ENCODE results near the gene CASP10.

The CASP10 gene

DNA sequence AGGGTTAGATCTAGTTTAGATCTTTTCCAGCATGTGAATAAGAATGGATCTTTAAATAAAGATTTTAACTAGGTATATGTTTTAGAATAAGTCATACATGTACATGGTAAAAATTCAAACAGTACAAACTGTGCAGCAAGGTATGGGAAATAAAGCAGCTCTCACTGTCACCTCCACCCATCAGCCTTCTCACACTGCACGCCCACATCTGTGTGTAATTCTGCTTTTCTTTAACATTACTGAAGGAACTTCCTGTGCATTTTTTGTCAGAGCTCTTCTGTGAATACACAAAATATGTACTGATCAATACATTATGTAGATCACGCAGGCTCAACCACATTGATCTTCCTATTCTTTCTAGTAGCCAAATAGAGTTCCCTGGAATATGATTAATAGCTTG is 80.8 kb downstream of the CASP10 start:
- peak; percentile 55 for DNase-seq

DNA sequence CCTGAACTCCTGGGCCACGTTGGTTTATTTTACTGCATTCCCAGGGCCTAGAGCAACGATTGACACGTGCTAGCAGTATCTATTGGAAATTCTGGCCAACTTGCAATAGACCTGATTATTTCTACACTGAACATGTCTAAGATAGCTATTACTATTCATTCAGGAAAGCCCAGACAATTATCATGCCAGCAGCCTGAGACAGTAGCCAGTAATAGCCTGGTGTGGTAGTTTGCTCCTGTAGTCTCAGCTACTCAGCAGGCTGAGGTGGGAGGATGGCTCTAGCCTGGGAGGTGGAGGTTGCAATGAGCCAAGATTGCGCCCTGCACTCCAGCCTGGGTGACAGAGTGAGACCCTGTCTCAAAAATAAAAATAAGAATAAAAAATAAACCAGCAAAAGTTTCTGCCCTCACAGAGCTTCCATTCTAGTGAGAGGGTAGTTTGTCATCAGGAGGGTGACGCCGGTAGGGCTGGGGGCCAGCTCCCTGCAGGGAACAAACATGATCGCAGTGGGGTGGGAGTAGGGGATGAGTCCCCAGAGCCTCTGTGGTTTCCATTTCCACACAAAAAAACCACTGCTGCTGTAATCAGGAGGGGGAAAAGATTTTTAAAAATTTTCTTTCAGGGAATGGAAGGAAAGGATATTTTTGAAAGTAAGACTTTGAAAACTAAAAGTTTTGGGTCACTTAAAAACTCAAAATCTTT is 81.7 kb downstream of the CASP10 start:
- no peak for DNase-seq

DNA sequence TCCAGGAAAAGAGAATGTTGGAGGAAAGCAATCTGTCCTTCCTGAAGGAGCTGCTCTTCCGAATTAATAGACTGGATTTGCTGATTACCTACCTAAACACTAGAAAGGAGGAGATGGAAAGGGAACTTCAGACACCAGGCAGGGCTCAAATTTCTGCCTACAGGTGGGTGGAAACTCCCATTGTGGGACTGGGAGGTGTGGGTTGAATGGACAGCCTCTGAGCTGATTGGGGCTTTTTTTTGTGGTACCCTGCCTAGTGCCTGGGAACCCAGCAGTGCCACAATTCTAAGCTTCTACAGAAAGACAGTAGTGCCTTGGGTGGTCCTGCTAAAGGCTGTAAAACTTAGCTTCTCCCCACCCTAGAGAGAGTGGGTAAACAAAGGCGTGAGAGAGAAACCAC is 83.7 kb downstream of the CASP10 start:
- DNase-seq: no peak

DNA sequence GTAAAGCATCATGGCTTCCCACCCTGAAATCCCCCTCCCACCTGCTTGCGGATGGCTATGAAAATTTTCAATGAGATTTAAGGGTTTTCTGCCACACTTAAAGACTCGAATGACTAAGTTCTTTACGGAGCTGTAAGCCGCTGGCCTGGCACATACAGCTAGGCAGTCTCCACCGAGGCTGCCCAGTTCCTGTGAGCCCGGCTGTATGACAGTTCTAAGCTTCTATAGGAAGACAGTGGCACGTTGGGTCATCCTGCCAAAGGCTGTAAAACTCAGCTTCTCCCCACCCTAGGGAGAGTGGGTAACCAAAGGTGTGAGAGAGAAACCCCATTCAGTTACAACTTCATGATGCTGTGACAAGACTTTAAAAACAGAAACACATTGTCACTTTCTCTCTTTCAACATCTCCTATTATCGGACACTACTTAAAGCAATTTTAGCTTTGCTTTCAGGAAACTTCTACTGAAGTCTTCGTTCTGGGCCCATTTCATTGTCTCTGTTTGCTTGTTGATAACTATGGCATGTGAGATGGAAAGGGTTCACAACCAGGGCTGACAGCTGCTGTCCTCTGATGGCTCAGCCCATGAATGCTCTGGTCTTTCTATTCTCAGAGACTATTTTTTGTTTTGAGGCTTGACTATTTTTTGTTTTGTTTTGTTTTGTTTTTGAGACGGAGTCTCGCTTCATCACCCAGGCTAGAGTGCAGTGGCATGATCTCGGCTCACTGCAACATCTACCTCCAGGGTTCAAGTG is 84.5 kb downstream of the CASP10 start:
- DNase-seq: no peak

DNA sequence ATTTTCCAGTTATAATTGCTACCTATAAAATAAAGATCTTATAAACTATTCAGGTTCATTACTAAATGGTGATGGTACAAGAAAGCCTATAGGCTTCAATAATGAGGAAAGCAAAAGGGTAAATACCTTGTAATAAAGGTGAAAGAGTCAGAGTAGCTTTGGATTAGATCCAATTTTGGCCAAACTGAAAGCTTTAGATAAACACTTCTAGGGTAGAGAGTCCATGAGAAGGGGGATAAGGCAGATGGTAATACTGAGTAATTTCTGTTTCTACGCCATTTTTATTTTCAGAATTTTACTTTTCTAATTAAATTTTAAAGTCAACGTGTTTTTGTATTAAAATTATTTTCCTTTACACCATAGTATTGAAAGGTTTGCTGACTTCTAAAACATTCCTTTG is 86.8 kb downstream of the CASP10 start:
- DNase-seq: no peak

DNA sequence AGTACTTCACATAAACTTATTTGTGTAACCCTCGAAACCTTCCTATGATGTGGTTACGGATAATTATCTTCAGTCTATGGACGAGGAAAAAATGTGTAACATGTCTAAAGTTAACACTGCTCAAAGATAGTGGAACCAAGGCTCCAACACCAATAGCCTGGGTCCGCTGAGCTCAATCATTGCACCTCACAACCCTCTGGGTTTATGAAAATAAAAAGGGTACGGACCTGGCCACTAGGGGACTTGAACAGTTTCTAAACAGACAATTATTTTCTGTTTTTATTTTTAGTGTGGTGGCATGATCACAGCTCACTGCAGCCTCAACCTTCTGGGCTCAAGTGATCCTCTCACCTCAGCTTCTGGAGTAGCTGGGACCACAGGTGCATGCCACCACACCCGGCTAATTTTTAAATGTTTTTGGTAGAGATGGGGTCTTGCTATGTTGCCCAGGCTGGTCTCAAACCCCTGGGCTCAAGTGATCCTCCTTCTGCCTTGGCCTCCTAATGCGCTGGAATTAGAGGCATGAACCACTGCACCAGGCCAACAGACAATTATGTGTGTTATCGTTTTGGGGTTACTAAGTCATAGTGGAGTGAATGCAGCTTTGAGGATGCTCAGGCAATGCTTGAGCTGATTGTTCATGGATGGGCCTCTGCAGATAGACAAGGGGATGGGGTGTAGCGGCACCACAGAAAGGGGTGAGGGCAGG is 87.5 kb downstream of the CASP10 start:
- no peak for DNase-seq

DNA sequence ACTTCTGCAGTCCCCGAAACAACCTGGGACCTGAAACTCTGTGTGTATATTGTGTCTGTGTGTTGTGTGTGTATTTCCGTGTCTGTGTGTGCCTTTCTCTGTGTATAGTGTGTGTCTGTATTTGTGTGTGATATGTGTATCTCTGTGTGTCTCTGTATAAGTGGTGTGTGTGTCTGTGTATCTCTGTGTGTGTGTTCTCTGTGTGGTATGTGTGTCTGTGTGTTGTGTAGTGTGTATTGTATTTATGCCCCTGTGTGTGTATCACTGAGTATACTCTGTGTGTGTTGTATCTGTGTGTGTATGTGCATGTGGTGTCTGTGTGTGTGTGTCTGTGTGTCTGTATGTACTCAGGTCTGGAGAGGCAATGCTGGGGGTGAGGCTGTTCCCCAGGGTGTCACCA is 89.0 kb downstream of the CASP10 start:
- DNase-seq: no peak

DNA sequence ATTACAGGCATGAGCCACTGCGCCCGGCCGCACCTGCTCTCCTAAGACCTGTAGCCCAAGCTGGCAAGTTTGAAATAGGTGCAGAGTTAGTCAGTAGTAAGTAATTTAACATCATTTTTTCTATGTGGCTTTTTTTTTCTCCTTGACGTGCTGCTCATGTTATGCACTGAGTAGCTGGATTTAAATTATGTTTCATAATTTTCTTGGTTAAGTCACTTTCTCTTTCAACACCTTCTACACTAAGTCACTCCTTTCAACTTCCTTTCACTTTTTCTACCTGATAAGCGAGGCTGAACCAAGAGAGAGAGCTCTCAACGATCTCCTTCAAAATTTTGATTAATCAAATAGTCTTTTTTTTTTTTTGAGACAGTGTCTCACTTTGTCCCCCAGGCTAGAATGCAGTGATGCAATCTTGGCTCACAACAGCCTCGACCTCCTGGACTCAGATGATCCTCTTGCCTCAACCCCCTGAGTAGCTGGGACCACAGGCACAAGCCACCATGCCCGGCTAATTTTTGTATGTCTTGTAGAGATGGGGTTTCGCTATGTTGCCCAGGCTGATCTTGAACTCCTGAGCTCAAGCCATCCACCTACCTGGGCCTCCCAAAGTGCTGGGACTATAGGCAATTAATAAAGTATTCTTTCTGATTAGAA is 90.5 kb downstream of the CASP10 start:
- no peak for DNase-seq

DNA sequence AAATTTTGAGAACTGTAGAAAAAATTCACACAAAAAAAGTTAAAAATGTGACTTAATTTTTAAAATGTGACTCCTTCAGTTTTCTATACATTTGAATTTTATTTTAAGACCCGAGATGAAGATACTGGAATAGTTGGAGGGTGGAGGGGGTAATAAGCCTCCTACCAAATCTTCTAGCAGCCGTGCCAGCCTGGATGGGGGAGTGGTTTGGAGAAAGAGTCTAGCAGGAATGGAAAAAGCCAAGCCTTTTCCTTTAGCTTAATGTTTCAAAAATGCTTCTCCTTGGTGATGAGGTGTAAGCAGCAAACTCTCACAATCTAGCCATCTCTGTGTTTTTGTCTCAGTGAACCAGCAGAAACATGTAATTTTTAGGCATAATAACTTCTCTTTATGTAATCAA is 92.1 kb downstream of the CASP10 start:
- DNase-seq: no peak

DNA sequence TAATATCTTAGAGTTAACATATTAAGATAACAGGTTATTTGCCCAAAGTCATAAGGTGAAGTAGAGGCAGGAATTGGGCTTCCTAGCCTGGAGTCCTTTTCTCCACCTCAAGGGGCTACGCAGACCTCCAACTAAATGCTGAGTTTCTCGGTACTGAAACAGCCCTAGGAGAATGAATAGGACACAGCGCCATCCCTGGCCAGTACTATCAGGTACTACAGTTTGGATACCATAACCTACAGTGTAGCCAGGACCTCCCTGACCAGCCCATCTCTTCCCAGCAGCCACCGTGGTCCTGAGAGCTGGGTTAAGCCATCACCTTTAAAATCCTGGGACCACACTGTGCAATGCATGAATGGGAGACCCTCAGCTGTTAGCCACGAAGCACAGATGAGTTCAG is 93.0 kb downstream of the CASP10 start:
- no peak for DNase-seq

DNA sequence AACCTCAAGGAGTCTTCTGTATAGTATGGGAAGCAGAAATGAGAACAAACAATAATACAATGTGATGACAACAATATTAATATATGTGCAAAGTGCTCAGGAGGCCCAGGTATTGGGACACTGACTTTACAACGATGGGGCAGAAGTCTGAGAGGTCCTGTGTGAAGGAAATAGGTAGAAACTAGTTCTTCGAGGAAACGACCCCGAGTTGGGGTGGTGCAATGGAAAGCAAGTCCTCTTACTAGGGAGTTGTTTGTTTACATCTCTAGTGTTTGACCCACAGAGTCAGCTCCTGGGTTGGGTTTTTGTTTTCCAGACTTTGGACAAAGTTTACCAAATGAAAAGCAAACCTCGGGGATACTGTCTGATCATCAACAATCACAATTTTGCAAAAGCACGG is 93.6 kb downstream of the CASP10 start:
- no peak for DNase-seq

Data from activated CD4-positive, alpha-beta T cell treated with anti-CD3 and anti-CD28 coated beads, Interleukin-10, Interleukin-2, amounts not matched to agents 100 ng/mL and 50 ng/mL, durations not matched to agents 16 hours and 8 hours (primary cell).